Colon (tissue), 2 donors: ENCODE data around the gene IRGQ.

Experiments
- FAIRE-seq: peaks from 2 replicates; lab custom pipeline; 2012; peaks lifted over from hg19 to GRCh38; lab: Jason Lieb, UNC
- donor health status: control.
- donor health status: control.

Gene IRGQ

GRCh38 chr19:43540381-43540780 is 55.6 kb downstream of the IRGQ start:
- no peak for FAIRE-seq

DNA sequence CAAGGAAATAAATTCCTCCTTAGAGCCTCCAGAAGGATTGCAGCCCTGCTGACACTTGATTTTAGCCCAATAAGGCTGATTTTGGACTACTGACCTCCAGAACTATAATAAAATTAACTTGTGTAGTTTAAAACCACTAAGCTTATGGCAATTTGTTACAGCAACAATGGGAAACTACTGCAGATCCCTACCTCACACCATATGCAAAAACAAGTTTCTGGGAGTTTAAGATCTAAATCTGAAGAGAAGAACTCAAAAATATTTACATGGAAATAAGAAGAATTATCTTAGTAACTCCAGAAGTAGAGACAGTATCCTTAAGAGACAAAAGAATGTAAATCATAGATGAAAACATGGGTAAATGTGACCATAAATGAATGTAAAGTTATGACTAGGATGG is 57.0 kb downstream of the IRGQ start:
- no peak for FAIRE-seq

- no peak for FAIRE-seq
Observed at GRCh38 chr19:43534816-43535761, 60.8 kb downstream of the IRGQ start.
